Caco-2 (cell line): ENCODE results near the gene TYK2. TPM values are rescaled to one million over a fixed set of nuclear protein-coding genes. Genes with fewer than 3 reads are reported as not detected.

Experiments
- BruUV-seq: library from RNA; stranded (reverse); fragments of 400-500 nt; replicated peaks from 2 replicates; lab custom pipeline; 2021; lab: Mats Ljungman, UMichigan
- CTCF ChIA-PET: fragments of 300-600 bp; sonication (Branson Sonifier 250); formaldehyde crosslinking; loops from one replicate; lab custom pipeline; 2022; ENCODE audit warnings: antibody characterized with exemption; lab: Charles Lee
- POLR2A ChIA-PET: fragments of 300-600 bp; sonication (Branson Sonifier 250); formaldehyde crosslinking; loops from one replicate; lab custom pipeline; 2022; ENCODE audit warnings: antibody characterized with exemption; lab: Charles Lee
- DNase-seq, 2 experiments: peaks; one replicate each; pipeline versions ENCODE4 v3.0.0 to v3.0.0-alpha.2; 2020 to 2022
- H3K27me3 ChIP-seq: replicated peaks from 2 replicates; pipeline ENCODE4 v1.6.0; 2011; ENCODE audit warnings: low read length; ENCODE audit not compliant: control insufficient read depth, insufficient read depth
- H3K36me3 ChIP-seq: 2 replicates; pipeline ENCODE4 v1.5.1; 2011; ENCODE audit warnings: low read length; ENCODE audit not compliant: control insufficient read depth, insufficient read depth
- H3K4me1 ChIP-seq: fragments of 250-450 bp; sonication (Bioruptor Pico); 2 replicates; pipeline ENCODE4 v1.5.1; 2020; ENCODE audit warnings: mild to moderate bottlenecking
- H3K4me3 ChIP-seq: 2 replicates; pipeline ENCODE4 v1.5.1; 2011; ENCODE audit warnings: low read depth, mild to moderate bottlenecking, control low read depth, low read length
- H3K9me3 ChIP-seq: fragments of 250-450 bp; sonication (Bioruptor Pico); 2 replicates; pipeline ENCODE4 v1.5.1; 2020; ENCODE audit warnings: mild to moderate bottlenecking, moderate library complexity
- H3K27ac Mint-ChIP-seq: one replicate; pipeline ENCODE4 v1.8.0; 2022; ENCODE audit warnings: mixed read lengths; ENCODE audit not compliant: unreplicated experiment
- H3K27me3 Mint-ChIP-seq: one replicate; pipeline ENCODE4 v1.8.0; 2022; ENCODE audit warnings: mixed read lengths; ENCODE audit not compliant: insufficient read depth, unreplicated experiment
- H3K36me3 Mint-ChIP-seq: one replicate; pipeline ENCODE4 v1.8.0; 2022; ENCODE audit warnings: mild to moderate bottlenecking, mixed read lengths; ENCODE audit not compliant: insufficient read depth, unreplicated experiment
- H3K4me1 Mint-ChIP-seq: one replicate; pipeline ENCODE4 v1.8.0; 2022; ENCODE audit warnings: low read depth, mixed read lengths; ENCODE audit not compliant: unreplicated experiment
- H3K4me3 Mint-ChIP-seq: one replicate; pipeline ENCODE4 v1.8.0; 2022; ENCODE audit warnings: mild to moderate bottlenecking, moderate library complexity, mixed read lengths; ENCODE audit not compliant: unreplicated experiment
- H3K9me3 Mint-ChIP-seq: one replicate; pipeline ENCODE4 v1.8.0; 2022; ENCODE audit warnings: mixed read lengths; ENCODE audit not compliant: unreplicated experiment
- intact Hi-C: fragments of 100-400 bp; cut with micrococcal nuclease; formaldehyde crosslinking; loops from one replicate; pipeline ENCODE4 v1.10.0; 2022; ENCODE audit not compliant: unreplicated experiment
- total RNA-seq: library from RNA; stranded (reverse); gene quantifications from 2 replicates; pipeline ENCODE4 v1.2.3, GENCODE V29; 2022
- TF ChIP-seq, protein P1 (sequence below), 2 experiments: fragments of 200-600 bp in 1 of 2; IDR thresholded peaks; 1 replicate in 1 of 2; 2 replicates in 1 of 2; pipeline versions ENCODE4 v1.5.1 to v1.8.0; 2011 to 2022; ENCODE audit warnings: antibody characterized with exemption in 1 of 2, control low read depth in 1 of 2, inconsistent platforms in 1 of 2, low read depth in 1 of 2, low read length in 1 of 2, mild to moderate bottlenecking in 1 of 2, moderate library complexity in 1 of 2; ENCODE audit not compliant: insufficient read depth in 1 of 2, severe bottlenecking in 1 of 2, unreplicated experiment in 1 of 2

TYK2 gene
- total RNA-seq, 1 experiment from 2014 or later = 134 TPM

DNA sequence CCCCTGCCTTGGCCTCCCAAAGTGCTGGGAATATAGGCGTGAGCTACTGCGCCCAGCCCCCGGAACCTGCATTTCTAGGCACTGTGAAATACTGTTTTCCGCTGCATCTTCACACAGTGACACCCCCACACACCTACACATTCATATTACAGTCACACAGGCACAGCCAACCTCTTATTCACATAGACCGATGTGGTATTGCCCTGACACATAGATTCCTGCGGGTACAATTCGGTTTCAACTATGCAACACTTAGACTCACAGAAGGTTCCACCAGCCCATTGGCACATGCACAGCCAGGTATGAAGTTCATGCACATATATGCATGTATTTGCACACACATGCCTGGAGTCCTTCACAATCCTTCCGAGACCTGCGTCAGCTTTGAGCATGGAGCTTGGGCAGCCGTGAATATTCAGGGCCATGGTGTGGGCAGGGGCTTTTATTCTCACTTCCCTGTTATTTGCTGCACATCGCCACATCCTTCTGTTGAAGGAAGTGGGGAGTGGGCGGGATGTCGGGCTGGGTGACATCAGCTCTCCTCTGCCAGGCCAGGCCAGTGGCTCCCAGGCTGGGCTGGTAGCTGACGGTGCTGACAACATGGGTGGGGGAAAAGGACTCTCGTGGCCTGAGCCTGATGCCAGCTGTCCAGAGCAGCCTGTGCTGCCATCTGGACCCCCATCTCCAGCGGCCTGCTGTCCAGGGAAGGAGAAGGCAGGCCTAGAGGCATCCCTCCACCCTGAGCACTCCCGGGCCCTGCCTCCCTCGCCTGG, 28.3 kb upstream of the TYK2 start:
- Histone ChIP-seq H3K36me3 (no peaks in the 10 kb centered on the region), H3K9me3 (no peaks in the 10 kb centered on the region), H3K4me3 (no peak overlapping the region), H3K27me3 (no peaks in the 10 kb centered on the region), H3K4me1 (no peaks in the 10 kb centered on the region)
- CTCF ChIA-PET = no interaction called here
- BruUV-seq = no TSS peak
- intact Hi-C loops = no loop called here
- Mint-ChIP-seq H3K27ac (no peak overlapping the region), H3K27me3 (peaks cover 8% of the 10 kb centered on the region), H3K4me1 (no peaks in the 10 kb centered on the region), H3K36me3 (peaks cover 8% of the 10 kb centered on the region), H3K9me3 (no peaks in the 10 kb centered on the region), H3K4me3 (no peak overlapping the region)
- TF ChIP-seq, protein P1, sequence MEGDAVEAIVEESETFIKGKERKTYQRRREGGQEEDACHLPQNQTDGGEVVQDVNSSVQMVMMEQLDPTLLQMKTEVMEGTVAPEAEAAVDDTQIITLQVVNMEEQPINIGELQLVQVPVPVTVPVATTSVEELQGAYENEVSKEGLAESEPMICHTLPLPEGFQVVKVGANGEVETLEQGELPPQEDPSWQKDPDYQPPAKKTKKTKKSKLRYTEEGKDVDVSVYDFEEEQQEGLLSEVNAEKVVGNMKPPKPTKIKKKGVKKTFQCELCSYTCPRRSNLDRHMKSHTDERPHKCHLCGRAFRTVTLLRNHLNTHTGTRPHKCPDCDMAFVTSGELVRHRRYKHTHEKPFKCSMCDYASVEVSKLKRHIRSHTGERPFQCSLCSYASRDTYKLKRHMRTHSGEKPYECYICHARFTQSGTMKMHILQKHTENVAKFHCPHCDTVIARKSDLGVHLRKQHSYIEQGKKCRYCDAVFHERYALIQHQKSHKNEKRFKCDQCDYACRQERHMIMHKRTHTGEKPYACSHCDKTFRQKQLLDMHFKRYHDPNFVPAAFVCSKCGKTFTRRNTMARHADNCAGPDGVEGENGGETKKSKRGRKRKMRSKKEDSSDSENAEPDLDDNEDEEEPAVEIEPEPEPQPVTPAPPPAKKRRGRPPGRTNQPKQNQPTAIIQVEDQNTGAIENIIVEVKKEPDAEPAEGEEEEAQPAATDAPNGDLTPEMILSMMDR (IDR thresholded peaks at IDR 0.05; ENCODE audit: insufficient read depth in 1 of 2, low read depth in 1 of 2, low read length in 1 of 2, severe bottlenecking in 1 of 2, unreplicated experiment in 1 of 2) = no peak
- POLR2A ChIA-PET = no interaction called here
- no peak for DNase-seq

DNA sequence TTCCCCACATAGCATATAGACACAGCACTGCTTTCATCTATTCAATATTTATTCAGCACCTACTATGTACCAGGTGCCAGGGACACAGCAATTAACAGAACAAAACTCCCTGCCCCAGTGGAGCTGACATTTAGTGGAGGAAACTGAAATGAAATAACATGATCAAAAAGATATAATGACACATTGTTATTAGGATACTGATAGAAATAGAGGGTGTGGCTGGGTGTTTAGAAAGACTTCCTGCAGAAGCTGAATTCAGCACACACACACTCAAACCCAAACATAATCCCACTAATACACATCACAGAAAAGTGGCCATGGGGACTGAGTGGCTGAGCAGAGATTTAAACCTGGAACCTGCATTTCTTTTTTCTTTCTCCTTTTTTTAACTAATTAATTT, 26.7 kb upstream of the TYK2 start:
- ChIA-PET CTCF (no interaction called here), POLR2A (no interaction called here)
- TF ChIP-seq, protein P1 (IDR thresholded peaks at IDR 0.05; ENCODE audit: insufficient read depth in 1 of 2, low read depth in 1 of 2, low read length in 1 of 2, severe bottlenecking in 1 of 2, unreplicated experiment in 1 of 2) = no peak
- Histone ChIP-seq H3K9me3 (no peaks in the 10 kb centered on the region), H3K4me3 (no peak overlapping the region), H3K36me3 (no peaks in the 10 kb centered on the region), H3K27me3 (no peaks in the 10 kb centered on the region), H3K4me1 (no peaks in the 10 kb centered on the region)
- BruUV-seq = no TSS peak
- no peak overlapping the region for H3K27ac Mint-ChIP-seq
- H3K4me1 Mint-ChIP-seq = no peaks in the 10 kb centered on the region
- H3K36me3 Mint-ChIP-seq = peaks cover 22% of the 10 kb centered on the region
- no peak for DNase-seq
- no peak overlapping the region for H3K4me3 Mint-ChIP-seq
- peaks cover 8% of the 10 kb centered on the region for H3K27me3 Mint-ChIP-seq
- intact Hi-C loops = no loop called here
- H3K9me3 Mint-ChIP-seq = no peaks in the 10 kb centered on the region

DNA sequence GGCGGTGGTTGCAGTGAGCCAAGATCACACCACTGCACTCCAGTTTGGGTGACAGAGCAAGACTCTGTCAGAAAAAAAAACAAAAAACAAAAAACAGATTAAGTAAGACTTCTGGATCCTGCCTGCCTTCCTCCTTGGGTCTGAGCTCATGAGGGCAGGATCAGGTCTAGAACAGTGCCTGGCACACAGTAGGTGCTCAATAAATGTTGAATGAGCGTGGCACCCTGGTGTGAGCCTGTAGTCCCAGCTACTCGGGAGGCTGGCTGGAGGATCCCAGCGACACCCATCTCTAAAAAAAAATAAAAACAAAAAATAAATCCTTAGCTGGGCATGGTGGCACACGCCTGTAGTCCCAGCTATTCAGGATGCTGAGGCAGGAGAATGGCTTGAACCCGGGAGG, 25.8 kb upstream of the TYK2 start:
- Mint-ChIP-seq H3K27me3 (peaks cover 8% of the 10 kb centered on the region), H3K27ac (no peak overlapping the region), H3K36me3 (peaks cover 29% of the 10 kb centered on the region), H3K4me1 (no peaks in the 10 kb centered on the region), H3K4me3 (no peak overlapping the region), H3K9me3 (no peaks in the 10 kb centered on the region)
- Histone ChIP-seq H3K4me1 (no peaks in the 10 kb centered on the region), H3K36me3 (no peaks in the 10 kb centered on the region), H3K4me3 (no peak overlapping the region), H3K27me3 (no peaks in the 10 kb centered on the region), H3K9me3 (no peaks in the 10 kb centered on the region)
- DNase-seq = no peak
- TF ChIP-seq, protein P1 (IDR thresholded peaks at IDR 0.05; ENCODE audit: insufficient read depth in 1 of 2, low read depth in 1 of 2, low read length in 1 of 2, severe bottlenecking in 1 of 2, unreplicated experiment in 1 of 2) = no peak
- ChIA-PET CTCF (interaction anchor here (0.6 to 2.2 kb wide), 5 partner anchors 11 to 406 kb away, joined by 3 to 9 read pairs (median 3); partner anchors contain the start of gene TYK2), POLR2A (no interaction called here)
- intact Hi-C loops = no loop called here
- BruUV-seq = no TSS peak
